Left ventricle myocardium inferior (tissue), 1 donor: Measurements from ENCODE around the gene SPINK13. TPM values are rescaled to one million over a fixed set of nuclear protein-coding genes. Genes with fewer than 3 reads are reported as not detected.
"Not testable (repeated sequence)": the region's sequence is repeated elsewhere in the genome, so short reads cannot be mapped to it uniquely, and the experiment has no call there.

Experiments
- DNase-seq: peaks from one replicate; pipeline ENCODE4 v3.0.0-alpha.2; 2020
- H3K27ac ChIP-seq: fragments of 200-600 bp; replicated peaks from 2 replicates; pipeline ENCODE4 v1.8.0; 2021
- H3K27me3 ChIP-seq: fragments of 200-600 bp; 2 replicates; pipeline ENCODE4 v1.8.0; 2021; ENCODE audit warnings: low read depth
- H3K36me3 ChIP-seq: fragments of 200-600 bp; 2 replicates; pipeline ENCODE4 v1.8.0; 2021
- H3K4me1 ChIP-seq: fragments of 200-600 bp; 2 replicates; pipeline ENCODE4 v1.8.0; 2021
- H3K4me3 ChIP-seq: fragments of 200-600 bp; 2 replicates; pipeline ENCODE4 v1.8.0; 2021; ENCODE audit warnings: mild to moderate bottlenecking, moderate library complexity
- H3K9me3 ChIP-seq: fragments of 200-600 bp; replicated peaks from 2 replicates; pipeline ENCODE4 v1.8.0; 2021
- intact Hi-C: fragments of 100-400 bp; cut with micrococcal nuclease; formaldehyde crosslinking; loops from one replicate; pipeline ENCODE4 v1.11.0; 2022
- total RNA-seq: library from RNA; stranded (reverse); fragmentation: NEBNext Ultra II Directional; extraction: Animal tissue kit (Norgen Biotek cat#: 25700); gene quantifications from one replicate; pipeline ENCODE4 v1.2.1, GENCODE V29; 2021
- TF ChIP-seq, protein P1 (sequence below): fragments of 200-600 bp; IDR thresholded peaks from 2 replicates; pipeline ENCODE4 v1.8.0; 2021; ENCODE audit warnings: antibody characterized with exemption, mild to moderate bottlenecking, borderline replicate concordance
- donor health status: DM: no; HTN: yes; CAD: no; lungs with severe emphysema.

Gene SPINK13
- total RNA-seq, 1 donor from 2014 or later, result not detected

DNA sequence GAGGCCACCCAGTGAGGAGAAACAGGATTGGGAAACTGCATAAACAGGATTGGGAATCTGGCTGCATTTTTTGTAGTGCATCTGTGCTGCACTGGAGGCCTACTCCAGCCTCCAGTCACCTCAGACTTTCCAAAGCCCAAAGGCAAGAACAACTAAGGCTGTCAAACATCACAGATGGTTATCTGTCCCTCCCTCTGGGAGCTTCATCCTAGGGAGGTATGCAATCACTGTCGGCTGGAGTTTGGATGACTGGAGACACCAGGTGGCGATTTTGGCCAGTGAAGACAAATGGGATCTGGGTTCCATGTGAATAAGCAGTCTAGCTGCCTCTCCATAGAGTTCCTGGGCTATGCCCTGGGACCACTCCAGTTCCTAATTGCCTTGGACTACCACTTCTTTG lies 9.3 kb upstream of the SPINK13 start:
- no peaks in the 10 kb centered on the region for H3K36me3 ChIP-seq
- no peak overlapping the region for H3K27ac ChIP-seq
- intact Hi-C loops, result no loop called here
- TF ChIP-seq, protein P1, sequence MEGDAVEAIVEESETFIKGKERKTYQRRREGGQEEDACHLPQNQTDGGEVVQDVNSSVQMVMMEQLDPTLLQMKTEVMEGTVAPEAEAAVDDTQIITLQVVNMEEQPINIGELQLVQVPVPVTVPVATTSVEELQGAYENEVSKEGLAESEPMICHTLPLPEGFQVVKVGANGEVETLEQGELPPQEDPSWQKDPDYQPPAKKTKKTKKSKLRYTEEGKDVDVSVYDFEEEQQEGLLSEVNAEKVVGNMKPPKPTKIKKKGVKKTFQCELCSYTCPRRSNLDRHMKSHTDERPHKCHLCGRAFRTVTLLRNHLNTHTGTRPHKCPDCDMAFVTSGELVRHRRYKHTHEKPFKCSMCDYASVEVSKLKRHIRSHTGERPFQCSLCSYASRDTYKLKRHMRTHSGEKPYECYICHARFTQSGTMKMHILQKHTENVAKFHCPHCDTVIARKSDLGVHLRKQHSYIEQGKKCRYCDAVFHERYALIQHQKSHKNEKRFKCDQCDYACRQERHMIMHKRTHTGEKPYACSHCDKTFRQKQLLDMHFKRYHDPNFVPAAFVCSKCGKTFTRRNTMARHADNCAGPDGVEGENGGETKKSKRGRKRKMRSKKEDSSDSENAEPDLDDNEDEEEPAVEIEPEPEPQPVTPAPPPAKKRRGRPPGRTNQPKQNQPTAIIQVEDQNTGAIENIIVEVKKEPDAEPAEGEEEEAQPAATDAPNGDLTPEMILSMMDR, result no peak
- H3K9me3 ChIP-seq, result peaks cover 40% of the 10 kb centered on the region
- DNase-seq, result no peak
- no peaks in the 10 kb centered on the region for H3K27me3 ChIP-seq
- H3K4me3 ChIP-seq, result no peak overlapping the region
- no peaks in the 10 kb centered on the region for H3K4me1 ChIP-seq

DNA sequence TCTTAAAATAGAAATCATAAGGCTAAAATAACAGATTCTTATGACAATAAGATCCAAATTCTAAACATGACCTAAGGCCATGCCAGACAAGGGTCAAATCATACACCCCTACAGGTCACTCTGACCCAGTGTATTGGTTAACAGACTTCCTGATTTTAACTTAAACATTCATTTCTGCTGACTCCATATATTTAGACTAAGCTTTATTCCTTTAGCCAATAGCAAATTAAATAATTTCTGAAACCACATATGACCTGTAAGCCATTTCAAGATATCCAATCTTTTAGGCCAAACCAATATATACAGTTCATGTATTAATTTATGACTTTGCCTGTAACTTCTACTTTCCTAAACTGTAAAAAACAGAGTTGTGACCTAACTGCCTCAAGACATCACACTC lies 7.4 kb upstream of the SPINK13 start:
- Histone ChIP-seq H3K9me3 (peaks cover 39% of the 10 kb centered on the region), H3K27ac (no peak overlapping the region), H3K4me3 (no peak overlapping the region), H3K4me1 (no peaks in the 10 kb centered on the region), H3K27me3 (no peaks in the 10 kb centered on the region), H3K36me3 (no peaks in the 10 kb centered on the region)
- no peak for DNase-seq
- TF ChIP-seq, protein P1, result no peak
- intact Hi-C loops, result no loop called here

DNA sequence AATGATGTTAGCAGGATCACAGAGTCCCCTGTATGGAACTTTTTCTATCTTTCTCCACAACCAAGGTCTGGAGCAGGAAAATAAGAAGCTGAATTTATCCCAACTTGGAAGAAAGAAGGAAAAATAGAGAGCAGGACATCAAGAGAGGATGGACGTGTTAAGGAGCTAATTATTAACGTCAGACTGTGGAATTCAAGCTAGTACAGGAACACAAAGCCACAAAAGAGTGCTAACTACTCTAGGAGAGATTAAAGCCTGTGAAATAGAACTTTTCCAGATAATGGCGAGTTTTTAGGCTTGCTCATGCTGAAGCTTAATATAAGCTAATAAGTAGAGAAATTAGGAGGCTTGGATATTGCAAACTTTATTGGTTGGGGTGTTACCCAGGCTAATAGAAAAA lies 632 bp upstream of the SPINK13 start:
- TF ChIP-seq, protein P1, result no peak
- no peak for DNase-seq
- Histone ChIP-seq H3K27ac (no peak overlapping the region), H3K9me3 (peaks cover 13% of the 10 kb centered on the region), H3K4me1 (no peaks in the 10 kb centered on the region), H3K4me3 (no peak overlapping the region), H3K27me3 (no peaks in the 10 kb centered on the region), H3K36me3 (no peaks in the 10 kb centered on the region)
- intact Hi-C loops, result no loop called here

DNA sequence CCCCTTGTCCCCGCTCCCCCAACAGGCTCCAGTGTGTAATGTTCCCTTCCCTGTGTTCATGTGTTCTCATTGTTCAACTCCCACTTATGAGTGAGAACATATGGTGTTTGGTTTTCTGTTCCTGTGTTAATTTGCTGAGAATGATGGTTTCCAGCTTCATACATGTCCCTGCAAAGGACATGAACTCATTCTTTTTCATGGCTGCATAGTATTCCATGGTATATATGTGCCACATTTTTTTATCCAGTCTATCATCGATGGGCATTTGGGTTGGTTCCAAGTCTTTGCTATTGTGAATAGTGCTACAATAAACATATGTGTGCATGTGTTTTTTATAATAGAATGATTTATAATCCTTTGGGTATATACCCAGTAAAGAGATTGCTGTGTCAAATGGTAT lies 6.5 kb downstream of the SPINK13 start:
- DNase-seq, H3K36me3 ChIP-seq, H3K27ac ChIP-seq, H3K4me3 ChIP-seq, H3K27me3 ChIP-seq, H3K4me1 ChIP-seq, intact Hi-C loops: not testable (repeated sequence)
- peaks cover 65% of the 10 kb centered on the region for H3K9me3 ChIP-seq

DNA sequence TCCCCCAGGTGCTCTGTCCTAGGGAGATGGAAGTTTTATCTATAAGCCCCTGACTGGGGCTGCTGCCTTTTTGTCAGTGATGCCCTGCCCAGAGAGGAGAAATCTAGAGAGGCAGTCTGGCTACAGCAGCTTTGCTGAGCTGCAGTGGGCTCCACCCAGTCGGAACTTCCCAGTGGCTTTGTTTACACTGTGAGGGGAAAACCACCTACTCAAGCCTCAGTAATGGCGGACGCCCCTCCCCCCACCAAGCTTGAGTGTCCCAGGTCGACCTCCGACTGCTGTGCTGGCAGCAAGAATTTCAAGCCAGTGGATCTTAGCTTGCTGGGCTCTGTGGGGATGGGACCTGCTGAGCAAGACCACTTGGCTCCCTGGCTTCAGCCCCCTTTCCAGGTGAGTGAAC lies 12.3 kb downstream of the SPINK13 start:
- peaks cover 63% of the 10 kb centered on the region for H3K9me3 ChIP-seq
- intact Hi-C loops, DNase-seq, H3K4me1 ChIP-seq, H3K4me3 ChIP-seq, H3K27ac ChIP-seq, H3K27me3 ChIP-seq: not testable (repeated sequence)
- peaks cover 18% of the 10 kb centered on the region for H3K36me3 ChIP-seq

DNA sequence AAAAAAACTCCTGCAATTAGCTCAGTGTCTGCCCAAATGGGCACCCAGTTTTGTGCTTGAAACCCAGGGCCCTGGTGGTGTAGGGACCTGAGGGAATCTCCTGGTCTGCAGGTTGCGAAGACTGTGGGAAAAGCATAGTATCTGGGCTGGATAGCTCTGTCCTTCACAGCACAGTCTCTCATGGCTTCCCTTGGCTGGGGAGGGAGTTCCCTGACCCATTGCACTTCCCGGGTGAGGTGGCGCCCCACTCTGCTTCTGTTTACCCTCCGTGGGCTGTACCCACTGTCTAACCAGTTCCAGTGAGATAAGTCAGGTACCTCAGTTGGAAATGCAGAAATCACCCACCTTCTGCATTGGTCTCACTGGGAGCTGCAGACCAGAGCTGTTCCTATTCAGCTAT lies 12.7 kb downstream of the SPINK13 start:
- H3K4me3 ChIP-seq, H3K27me3 ChIP-seq, H3K27ac ChIP-seq, H3K4me1 ChIP-seq, intact Hi-C loops, DNase-seq: not testable (repeated sequence)
- Histone ChIP-seq H3K9me3 (peaks cover 59% of the 10 kb centered on the region), H3K36me3 (peaks cover 18% of the 10 kb centered on the region)

DNA sequence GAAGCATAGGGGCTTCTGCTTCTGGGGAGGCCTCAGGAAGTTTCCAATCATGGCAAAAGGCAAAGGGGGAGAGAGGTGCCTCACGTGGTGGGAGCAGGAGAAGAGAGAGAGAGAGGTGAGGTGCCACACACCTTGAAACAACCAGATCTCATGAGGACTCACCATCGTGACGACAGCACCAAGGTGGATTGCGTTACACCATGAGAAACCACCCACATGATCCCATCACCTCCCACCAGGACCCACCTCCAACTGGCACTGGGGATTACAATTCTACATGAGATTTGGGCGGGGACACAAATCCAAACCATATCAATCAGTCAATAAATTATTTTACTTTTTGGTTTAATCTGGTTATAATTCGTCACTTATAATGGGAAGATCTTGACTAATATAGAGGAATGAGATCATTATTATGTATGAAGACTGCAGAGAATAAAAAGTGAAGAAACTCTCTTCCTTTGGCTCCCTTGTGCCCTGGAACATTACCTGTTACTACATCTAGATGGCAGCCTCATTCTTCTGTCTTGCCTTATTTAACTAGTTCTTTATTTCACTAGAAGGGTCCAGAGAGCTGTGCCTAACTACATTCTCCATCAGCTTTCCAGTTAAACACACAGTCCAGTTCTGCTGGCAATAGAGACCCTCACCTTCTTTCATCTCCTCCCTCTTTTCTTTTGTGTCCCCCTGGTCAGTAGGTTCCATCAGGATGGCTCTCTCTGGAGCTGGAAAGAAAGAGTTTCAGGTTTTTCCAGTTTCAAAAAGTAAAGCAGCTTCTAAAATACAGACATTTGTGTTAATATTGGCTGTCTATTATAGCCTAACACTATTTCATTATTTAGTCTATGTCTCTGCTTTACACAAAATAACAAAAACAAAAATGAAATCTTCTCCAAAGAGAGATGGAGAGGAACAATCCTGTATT lies 21.9 kb downstream of the SPINK13 start:
- Histone ChIP-seq H3K4me3 (no peak overlapping the region), H3K4me1 (no peaks in the 10 kb centered on the region), H3K27me3 (no peaks in the 10 kb centered on the region), H3K27ac (no peak overlapping the region), H3K36me3 (no peaks in the 10 kb centered on the region), H3K9me3 (no peaks in the 10 kb centered on the region)
- intact Hi-C loops, result no loop called here
- TF ChIP-seq, protein P1, result peak; percentile 64
- DNase-seq, result no peak
